Activated CD4-positive, alpha-beta T cell treated with anti-CD3 and anti-CD28 coated beads for 24 hours (primary cell): ENCODE data around the gene NTM.

Experiments
- DNase-seq, 2 donors: peaks; one replicate each; pipeline ENCODE4 v3.0.0-alpha.2; 2020; ENCODE audit warnings: low read depth in 2 of 2

Gene NTM

GRCh38 chr11:132072858-132073211 lies 702.4 kb downstream of the NTM start:
- DNase-seq: no peak

- DNase-seq: no peak
These were observed 703.4 kb downstream of the NTM start for GRCh38 chr11:132073787-132074186.

GRCh38 chr11:132075447-132075846 lies 705.0 kb downstream of the NTM start:
- no peak for DNase-seq

GRCh38 chr11:132077416-132077815 lies 707.0 kb downstream of the NTM start:
- DNase-seq: no peak

- no peak for DNase-seq
These were observed 708.1 kb downstream of the NTM start for GRCh38 chr11:132078264-132079076.

GRCh38 chr11:132080127-132080526 lies 709.7 kb downstream of the NTM start:
- no peak for DNase-seq

- DNase-seq: no peak
These were observed 712.2 kb downstream of the NTM start for GRCh38 chr11:132082566-132082965.

- no peak for DNase-seq
These were observed 714.0 kb downstream of the NTM start for GRCh38 chr11:132084433-132084832.

- no peak for DNase-seq
These were observed 716.7 kb downstream of the NTM start for GRCh38 chr11:132087148-132087547.

GRCh38 chr11:132088551-132088950 lies 718.1 kb downstream of the NTM start:
- no peak for DNase-seq

GRCh38 chr11:132093536-132094259 lies 723.3 kb downstream of the NTM start:
- DNase-seq: no peak

GRCh38 chr11:132094598-132094997 lies 724.2 kb downstream of the NTM start:
- no peak for DNase-seq

GRCh38 chr11:132095230-132096131 lies 725.1 kb downstream of the NTM start:
- no peak for DNase-seq

GRCh38 chr11:132096132-132096825 lies 725.9 kb downstream of the NTM start:
- no peak for DNase-seq

GRCh38 chr11:132099692-132100091 lies 729.3 kb downstream of the NTM start:
- no peak for DNase-seq

GRCh38 chr11:132100583-132100982 lies 730.2 kb downstream of the NTM start:
- DNase-seq: no peak

- no peak for DNase-seq
These were observed 731.5 kb downstream of the NTM start for GRCh38 chr11:132101881-132102280.

GRCh38 chr11:132103021-132103420 lies 732.6 kb downstream of the NTM start:
- DNase-seq: no peak

- DNase-seq: no peak
These were observed 735.9 kb downstream of the NTM start for GRCh38 chr11:132106096-132106982.

- DNase-seq: no peak
These were observed 740.9 kb downstream of the NTM start for GRCh38 chr11:132111316-132111715.

- no peak for DNase-seq
These were observed 741.4 kb downstream of the NTM start for GRCh38 chr11:132111838-132112237.
